Neural progenitor cell (in vitro differentiated cells): ENCODE data around the gene GSG1. TPM values are rescaled to one million over a fixed set of nuclear protein-coding genes. Genes with fewer than 3 reads are reported as not detected.

ENCODE experiments used
- DNase-seq: peaks from one replicate; pipeline ENCODE4 v3.0.0-alpha.2; 2016; ENCODE audit warnings: low spot score
- H2AFZ ChIP-seq: fragments of 200-600 bp; sonication (generic); replicated peaks from 2 replicates; pipeline ENCODE4 v1.6.1; 2016; ENCODE audit warnings: antibody characterized with exemption
- H3F3A ChIP-seq: fragments of 200-600 bp; sonication (generic); 2 replicates; pipeline ENCODE4 v1.6.1; 2016; ENCODE audit warnings: antibody characterized with exemption, low read depth
- H3K27ac ChIP-seq: fragments of 200-600 bp; sonication (generic); 2 replicates; pipeline ENCODE4 v1.5.1; 2016; ENCODE audit warnings: mild to moderate bottlenecking
- H3K27me3 ChIP-seq: fragments of 200-600 bp; sonication (generic); 2 replicates; pipeline ENCODE4 v1.6.1; 2016; ENCODE audit warnings: mild to moderate bottlenecking, moderate library complexity
- H3K36me3 ChIP-seq: fragments of 200-600 bp; sonication (generic); 2 replicates; pipeline ENCODE4 v1.5.1; 2016
- H3K4me1 ChIP-seq: fragments of 200-600 bp; sonication (generic); 2 replicates; pipeline ENCODE4 v1.6.1; 2016; ENCODE audit warnings: mixed run types
- H3K4me2 ChIP-seq: fragments of 200-600 bp; sonication (generic); 2 replicates; pipeline ENCODE4 v1.6.1; 2016
- H3K4me3 ChIP-seq: fragments of 200-600 bp; sonication (generic); 2 replicates; pipeline ENCODE4 v1.5.1; 2016
- H3K79me2 ChIP-seq: fragments of 200-600 bp; sonication (generic); 2 replicates; pipeline ENCODE4 v1.6.1; 2016; ENCODE audit warnings: low read depth
- H3K9ac ChIP-seq: fragments of 200-600 bp; sonication (generic); 2 replicates; pipeline ENCODE4 v1.6.1; 2016
- H3K9me3 ChIP-seq: fragments of 200-600 bp; sonication (generic); 2 replicates; pipeline ENCODE4 v1.5.1; 2016; ENCODE audit warnings: low read depth
- H4K20me1 ChIP-seq: fragments of 200-600 bp; sonication (generic); 2 replicates; pipeline ENCODE4 v1.6.1; 2016; ENCODE audit warnings: low read depth
- H3K27ac Mint-ChIP-seq: 3 replicates; pipeline ENCODE4 v1.8.0; 2021; ENCODE audit warnings: mixed read lengths
- H3K27me3 Mint-ChIP-seq: 2 replicates; pipeline ENCODE4 v1.8.0; 2022; ENCODE audit warnings: low read depth, mild to moderate bottlenecking, inconsistent platforms, moderate library complexity, mixed read lengths; ENCODE audit not compliant: insufficient read depth
- H3K36me3 Mint-ChIP-seq: 3 replicates; pipeline ENCODE4 v1.8.0; 2021; ENCODE audit warnings: mixed read lengths
- H3K4me1 Mint-ChIP-seq: 3 replicates; pipeline ENCODE4 v1.8.0; 2021; ENCODE audit warnings: mixed read lengths
- H3K4me3 Mint-ChIP-seq: 3 replicates; pipeline ENCODE4 v1.8.0; 2021; ENCODE audit warnings: mild to moderate bottlenecking, moderate library complexity, mixed read lengths
- H3K9me3 Mint-ChIP-seq: 3 replicates; pipeline ENCODE4 v1.8.0; 2020; ENCODE audit warnings: mixed read lengths
- EZH2 ChIP-seq: fragments of 200-600 bp; sonication (generic); IDR thresholded peaks from 2 replicates; pipeline ENCODE4 v1.6.1; 2017; ENCODE audit warnings: antibody characterized with exemption, mild to moderate bottlenecking, moderate library complexity
- EZH2phosphoT487 ChIP-seq: fragments of 200-600 bp; sonication (generic); IDR thresholded peaks from 2 replicates; pipeline ENCODE4 v1.6.1; 2017; ENCODE audit warnings: antibody characterized with exemption
- total RNA-seq: library from RNA; depleted of rRNA; stranded (reverse); fragments of >200 nt; gene quantifications from 2 replicates; pipeline ENCODE4 v1.2.3, GENCODE V29; 2015; ENCODE audit warnings: low replicate concordance
- TF ChIP-seq, protein P1 (sequence below): fragments of 200-600 bp; sonication (generic); IDR thresholded peaks from 2 replicates; pipeline ENCODE4 v1.5.1; 2017; ENCODE audit warnings: antibody characterized with exemption, mild to moderate bottlenecking

Gene GSG1
- total RNA-seq, 1 donor from 2014 or later: not detected

DNA sequence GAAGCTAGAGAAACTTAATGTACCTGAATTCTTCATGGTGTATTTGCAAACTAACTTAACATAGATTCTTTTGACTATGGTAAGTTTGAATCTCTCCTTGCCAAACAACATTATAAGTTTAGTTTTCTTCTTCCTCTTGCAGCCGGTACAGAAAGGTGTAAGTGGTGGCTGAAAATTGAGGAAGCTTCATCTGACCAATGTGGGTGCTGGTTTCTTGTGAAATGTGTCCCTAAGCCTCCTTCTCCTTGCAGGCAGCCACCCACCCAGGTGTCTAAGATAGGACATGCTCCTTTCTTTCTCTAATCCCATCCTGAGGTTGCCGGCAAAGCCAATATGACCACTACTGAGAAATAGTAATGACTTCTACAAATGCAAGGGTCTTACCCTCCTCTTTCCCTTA, 20.6 kb downstream of the GSG1 start:
- Histone ChIP-seq H3K4me1 (peaks cover 4% of the 10 kb centered on the region), H3K79me2 (no peaks in the 10 kb centered on the region), H3K4me3 (no peak overlapping the region), H3K27ac (no peak overlapping the region), H4K20me1 (no peaks in the 10 kb centered on the region), H3K9me3 (no peaks in the 10 kb centered on the region), H3K9ac (no peak overlapping the region), H2AFZ (no peak overlapping the region), H3F3A (no peaks in the 10 kb centered on the region), H3K27me3 (no peaks in the 10 kb centered on the region), H3K36me3 (no peaks in the 10 kb centered on the region), H3K4me2 (no peak overlapping the region)
- Mint-ChIP-seq H3K9me3 (peaks cover 6% of the 10 kb centered on the region), H3K4me3 (no peak overlapping the region), H3K4me1 (peaks cover 13% of the 10 kb centered on the region), H3K27me3 (peaks cover 6% of the 10 kb centered on the region), H3K27ac (peak overlapping the region; percentile 27), H3K36me3 (peaks cover 48% of the 10 kb centered on the region)
- no peak for DNase-seq
- TF ChIP-seq, protein P1, sequence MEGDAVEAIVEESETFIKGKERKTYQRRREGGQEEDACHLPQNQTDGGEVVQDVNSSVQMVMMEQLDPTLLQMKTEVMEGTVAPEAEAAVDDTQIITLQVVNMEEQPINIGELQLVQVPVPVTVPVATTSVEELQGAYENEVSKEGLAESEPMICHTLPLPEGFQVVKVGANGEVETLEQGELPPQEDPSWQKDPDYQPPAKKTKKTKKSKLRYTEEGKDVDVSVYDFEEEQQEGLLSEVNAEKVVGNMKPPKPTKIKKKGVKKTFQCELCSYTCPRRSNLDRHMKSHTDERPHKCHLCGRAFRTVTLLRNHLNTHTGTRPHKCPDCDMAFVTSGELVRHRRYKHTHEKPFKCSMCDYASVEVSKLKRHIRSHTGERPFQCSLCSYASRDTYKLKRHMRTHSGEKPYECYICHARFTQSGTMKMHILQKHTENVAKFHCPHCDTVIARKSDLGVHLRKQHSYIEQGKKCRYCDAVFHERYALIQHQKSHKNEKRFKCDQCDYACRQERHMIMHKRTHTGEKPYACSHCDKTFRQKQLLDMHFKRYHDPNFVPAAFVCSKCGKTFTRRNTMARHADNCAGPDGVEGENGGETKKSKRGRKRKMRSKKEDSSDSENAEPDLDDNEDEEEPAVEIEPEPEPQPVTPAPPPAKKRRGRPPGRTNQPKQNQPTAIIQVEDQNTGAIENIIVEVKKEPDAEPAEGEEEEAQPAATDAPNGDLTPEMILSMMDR: no peak
- TF ChIP-seq EZH2: no peak
- TF ChIP-seq EZH2phosphoT487: no peak

DNA sequence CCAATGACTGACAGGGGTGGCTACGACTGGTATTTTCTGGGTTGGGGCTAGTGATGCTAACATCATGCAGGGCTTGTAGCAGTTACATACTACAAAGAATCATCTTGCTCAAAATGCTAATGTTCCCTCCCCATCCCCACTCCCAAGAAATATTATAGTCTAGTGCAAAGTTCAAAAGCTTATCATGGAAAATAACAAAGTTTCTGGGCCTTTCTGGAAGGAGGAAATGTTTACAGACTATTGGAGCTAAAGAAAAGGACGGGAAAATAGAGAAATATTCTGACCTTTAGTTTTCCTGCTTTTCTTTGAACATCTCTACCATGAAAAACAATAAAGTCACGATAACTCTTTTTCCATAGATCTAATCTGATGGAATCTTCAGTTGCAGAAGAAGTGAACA, 23.2 kb downstream of the GSG1 start:
- Histone ChIP-seq H4K20me1 (no peaks in the 10 kb centered on the region), H3K79me2 (no peaks in the 10 kb centered on the region), H2AFZ (no peak overlapping the region), H3K4me3 (no peak overlapping the region), H3K4me1 (peaks cover 4% of the 10 kb centered on the region), H3K27ac (no peak overlapping the region), H3K4me2 (no peak overlapping the region), H3K36me3 (no peaks in the 10 kb centered on the region), H3K9ac (no peak overlapping the region), H3F3A (no peaks in the 10 kb centered on the region), H3K27me3 (no peaks in the 10 kb centered on the region), H3K9me3 (no peaks in the 10 kb centered on the region)
- peaks cover 7% of the 10 kb centered on the region for H3K4me1 Mint-ChIP-seq
- no peak for TF ChIP-seq EZH2phosphoT487
- H3K9me3 Mint-ChIP-seq: peaks cover 6% of the 10 kb centered on the region
- H3K36me3 Mint-ChIP-seq: peaks cover 51% of the 10 kb centered on the region
- no peak overlapping the region for H3K27ac Mint-ChIP-seq
- no peak for DNase-seq
- no peak overlapping the region for H3K4me3 Mint-ChIP-seq
- peaks cover 6% of the 10 kb centered on the region for H3K27me3 Mint-ChIP-seq

DNA sequence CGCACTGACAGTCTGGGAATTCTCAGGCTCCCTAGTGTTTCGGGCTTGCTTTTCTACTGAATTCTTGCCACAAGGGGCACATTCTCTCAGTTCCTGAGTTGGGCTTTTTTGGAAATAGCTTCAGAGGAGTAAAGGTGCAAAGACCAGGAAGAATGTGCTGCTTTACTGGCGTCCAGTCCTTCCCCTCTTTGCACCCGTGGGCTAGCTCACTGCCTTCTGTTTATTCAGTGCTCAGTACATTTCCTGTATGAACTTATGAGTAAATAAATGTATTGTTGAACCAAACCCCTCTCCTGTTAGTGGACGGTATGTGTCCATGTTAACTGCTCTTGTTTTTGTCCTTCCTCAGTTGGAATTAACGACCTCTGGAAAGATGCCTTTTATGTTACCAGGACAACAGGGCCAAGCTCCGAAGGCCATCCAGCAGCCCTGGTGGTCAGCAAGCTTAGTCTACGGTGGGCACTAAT, 24.0 kb downstream of the GSG1 start:
- no peaks in the 10 kb centered on the region for H4K20me1 ChIP-seq
- TF ChIP-seq EZH2phosphoT487: no peak
- no peak for TF ChIP-seq EZH2
- TF ChIP-seq, protein P1: peak; percentile 58
- no peak overlapping the region for H3K4me3 ChIP-seq
- H3K4me2 ChIP-seq: no peak overlapping the region
- Mint-ChIP-seq H3K4me3 (no peak overlapping the region), H3K9me3 (peaks cover 6% of the 10 kb centered on the region), H3K27me3 (peaks cover 3% of the 10 kb centered on the region), H3K27ac (peak overlapping the region; percentile 46), H3K4me1 (peaks cover 7% of the 10 kb centered on the region), H3K36me3 (peaks cover 49% of the 10 kb centered on the region)
- no peaks in the 10 kb centered on the region for H3K27me3 ChIP-seq
- H3K27ac ChIP-seq: no peak overlapping the region
- no peaks in the 10 kb centered on the region for H3F3A ChIP-seq
- H3K79me2 ChIP-seq: no peaks in the 10 kb centered on the region
- H3K36me3 ChIP-seq: no peaks in the 10 kb centered on the region
- no peak overlapping the region for H3K9ac ChIP-seq
- H3K4me1 ChIP-seq: peaks cover 4% of the 10 kb centered on the region
- H3K9me3 ChIP-seq: no peaks in the 10 kb centered on the region
- no peak overlapping the region for H2AFZ ChIP-seq
- peak; percentile 58 for DNase-seq

DNA sequence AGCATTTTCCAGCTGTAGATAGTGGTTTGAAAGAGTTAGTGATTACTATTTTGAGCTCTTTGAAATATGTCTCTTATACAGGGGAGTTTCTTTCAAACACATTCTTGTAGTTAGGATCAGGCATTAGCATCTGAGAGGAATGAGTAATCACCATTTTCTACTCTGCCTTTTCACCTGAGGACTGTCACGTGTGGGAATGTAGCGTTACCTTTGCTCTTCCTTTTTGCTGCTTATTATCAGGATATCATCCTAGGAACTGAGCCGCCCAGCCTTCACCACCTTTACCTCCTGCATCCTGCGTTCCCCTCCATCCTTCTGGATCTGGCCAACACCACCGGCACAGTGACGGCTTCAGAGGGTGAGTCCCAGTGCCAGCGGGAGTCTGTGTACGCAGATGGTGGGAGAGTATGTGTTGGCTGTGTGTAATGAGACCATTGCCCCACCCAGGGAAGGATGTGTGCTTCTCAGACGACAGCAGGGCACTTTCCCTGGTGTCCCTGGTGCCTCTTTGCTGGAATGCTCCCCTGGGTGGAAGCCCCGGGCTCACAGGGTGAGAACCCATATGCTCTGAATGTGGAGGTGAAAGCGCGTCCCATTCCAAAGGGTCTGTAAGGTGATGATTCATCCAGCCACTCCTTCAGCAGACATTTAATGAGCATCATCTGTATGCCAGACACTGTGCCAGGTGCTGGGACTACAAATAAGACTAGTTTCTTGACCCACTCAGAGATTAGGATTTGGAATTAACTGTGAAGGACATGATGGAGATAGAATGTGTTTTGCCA, 27.5 kb downstream of the GSG1 start:
- DNase-seq: no peak
- no peak overlapping the region for H3K4me3 Mint-ChIP-seq
- peaks cover 7% of the 10 kb centered on the region for H3K4me1 Mint-ChIP-seq
- Histone ChIP-seq H3K4me2 (no peak overlapping the region), H3K9ac (no peak overlapping the region), H3K4me1 (peaks cover 4% of the 10 kb centered on the region), H3K79me2 (no peaks in the 10 kb centered on the region), H3K4me3 (no peak overlapping the region), H3K9me3 (no peaks in the 10 kb centered on the region), H3F3A (no peaks in the 10 kb centered on the region), H4K20me1 (no peaks in the 10 kb centered on the region), H3K27ac (no peak overlapping the region), H3K27me3 (no peaks in the 10 kb centered on the region), H2AFZ (no peak overlapping the region), H3K36me3 (no peaks in the 10 kb centered on the region)
- TF ChIP-seq EZH2phosphoT487: no peak
- TF ChIP-seq, protein P1: no peak
- no peak for TF ChIP-seq EZH2
- H3K27ac Mint-ChIP-seq: no peak overlapping the region
- peaks cover 6% of the 10 kb centered on the region for H3K9me3 Mint-ChIP-seq
- H3K27me3 Mint-ChIP-seq: no peaks in the 10 kb centered on the region
- peaks cover 52% of the 10 kb centered on the region for H3K36me3 Mint-ChIP-seq
